EH (cell line): ENCODE measurements around the gene CPN2.
A peak's percentile ranks its signal among the peaks of the same experiment; 100 is the strongest.

Source experiments
- DNase-seq: peaks from one replicate; pipeline ENCODE4 v3.0.0-alpha.2; 2015; ENCODE audit warnings: low read depth

CPN2 gene

GRCh38 chr3:194327218-194328052 is 23.7 kb downstream of the CPN2 start:
- DNase-seq: no peak

- no peak for DNase-seq
These were observed 24.2 kb downstream of the CPN2 start for GRCh38 chr3:194326968-194327217.

GRCh38 chr3:194326192-194326967 is 24.7 kb downstream of the CPN2 start:
- DNase-seq: peak; percentile 43

GRCh38 chr3:194325424-194326153 is 25.5 kb downstream of the CPN2 start:
- no peak for DNase-seq

- DNase-seq: no peak
These were observed 26.3 kb downstream of the CPN2 start for GRCh38 chr3:194324823-194325327.

GRCh38 chr3:194323785-194324735 is 27.1 kb downstream of the CPN2 start:
- DNase-seq: peak; percentile 78

- DNase-seq: peak; percentile 71
These were observed 28.4 kb downstream of the CPN2 start for GRCh38 chr3:194322678-194323211.

- DNase-seq: no peak
These were observed 29.2 kb downstream of the CPN2 start for GRCh38 chr3:194321693-194322640.

- DNase-seq: no peak
These were observed 30.3 kb downstream of the CPN2 start for GRCh38 chr3:194320744-194321243.

- DNase-seq: no peak
These were observed 31.0 kb downstream of the CPN2 start for GRCh38 chr3:194320100-194320499.

- DNase-seq: no peak
These were observed 32.5 kb downstream of the CPN2 start for GRCh38 chr3:194318511-194319161.

GRCh38 chr3:194316918-194317317 is 34.2 kb downstream of the CPN2 start:
- no peak for DNase-seq

- DNase-seq: no peak
These were observed 35.2 kb downstream of the CPN2 start for GRCh38 chr3:194315965-194316361.

GRCh38 chr3:194315088-194315964 is 35.8 kb downstream of the CPN2 start:
- peak; percentile 75 for DNase-seq

GRCh38 chr3:194314388-194315068 is 36.6 kb downstream of the CPN2 start:
- DNase-seq: no peak

- no peak for DNase-seq
These were observed 37.4 kb downstream of the CPN2 start for GRCh38 chr3:194313560-194314387.
